SHP77 treated with DMSO at 0.1 percent for 48 hours (cell line): Measurements from ENCODE around the gene NINL.
A peak's percentile ranks its signal among the peaks of the same experiment; 100 is the strongest.
"Not testable (repeated sequence)": the region's sequence is repeated elsewhere in the genome, so short reads cannot be mapped to it uniquely, and the experiment has no call there.

ENCODE experiments used
- DNase-seq: peaks from one replicate; lab custom pipeline; 2025; lab: John Stamatoyannopoulos, UW

NINL gene

GRCh38 chr20:25592135-25592852 lies 7.0 kb upstream of the NINL start:
- DNase-seq = no peak

DNA sequence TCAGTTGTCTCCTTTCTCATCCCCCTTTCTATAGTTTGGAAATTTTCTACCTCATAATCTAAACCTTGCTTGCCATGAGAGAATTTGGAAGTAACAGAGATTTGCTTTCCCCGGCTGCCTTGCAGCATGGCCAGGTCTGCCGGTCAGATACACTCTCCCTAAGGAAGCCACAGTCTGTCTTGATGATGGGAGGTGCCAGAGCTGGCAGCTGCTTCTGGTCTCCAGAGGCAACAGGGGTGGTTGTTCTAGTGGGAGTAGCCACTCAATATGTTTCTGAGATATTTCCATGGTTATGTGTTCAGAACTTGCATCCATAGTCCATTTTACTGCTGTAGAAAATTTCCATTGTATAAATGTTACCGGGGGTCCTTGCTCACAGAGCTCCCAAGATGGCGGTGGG lies 5.4 kb upstream of the NINL start:
- not testable (repeated sequence) for DNase-seq

GRCh38 chr20:25588491-25588890 lies 3.2 kb upstream of the NINL start:
- no peak for DNase-seq

- DNase-seq = no peak
These were observed 2.2 kb upstream of the NINL start for GRCh38 chr20:25587536-25587935.

- no peak for DNase-seq
These were observed 1.5 kb upstream of the NINL start for GRCh38 chr20:25586877-25587276.

DNA sequence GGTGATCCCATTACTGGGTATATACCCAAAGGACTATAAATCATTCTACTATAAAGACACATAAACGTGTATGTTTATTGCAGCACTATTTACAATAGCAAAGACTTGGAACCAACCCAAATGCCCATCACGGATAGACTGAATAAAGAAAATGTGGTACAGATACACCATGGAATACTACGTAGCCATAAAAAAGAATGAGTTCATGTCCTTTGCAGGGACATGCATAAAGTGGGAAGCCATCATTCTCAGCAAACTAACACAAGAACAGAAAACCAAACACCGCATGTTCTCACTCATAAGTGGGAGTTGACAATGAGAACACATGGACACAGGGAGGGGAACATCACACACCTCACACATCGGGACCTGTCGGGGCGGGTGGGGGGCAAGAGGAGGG lies 1.7 kb downstream of the NINL start:
- DNase-seq = not testable (repeated sequence)

DNA sequence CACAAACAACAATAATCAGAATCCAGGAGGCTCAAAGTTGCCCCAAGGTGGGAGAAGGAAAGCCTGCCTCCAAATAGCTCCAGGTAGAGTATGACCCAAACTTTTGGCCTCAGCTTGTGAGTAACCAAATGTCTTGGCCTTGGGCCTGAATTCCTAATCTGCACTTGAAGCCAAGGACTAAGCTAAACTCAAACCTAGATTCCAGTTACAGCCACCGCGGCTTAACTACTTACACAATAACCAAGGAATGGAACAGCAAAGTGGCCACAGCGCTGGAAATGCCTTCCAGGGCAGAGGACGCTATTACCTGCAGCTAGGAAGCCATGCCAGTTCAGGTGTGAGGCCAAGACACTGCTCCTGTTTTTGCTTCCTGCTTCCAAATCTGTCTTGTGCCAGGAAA lies 4.6 kb downstream of the NINL start:
- no peak for DNase-seq

DNA sequence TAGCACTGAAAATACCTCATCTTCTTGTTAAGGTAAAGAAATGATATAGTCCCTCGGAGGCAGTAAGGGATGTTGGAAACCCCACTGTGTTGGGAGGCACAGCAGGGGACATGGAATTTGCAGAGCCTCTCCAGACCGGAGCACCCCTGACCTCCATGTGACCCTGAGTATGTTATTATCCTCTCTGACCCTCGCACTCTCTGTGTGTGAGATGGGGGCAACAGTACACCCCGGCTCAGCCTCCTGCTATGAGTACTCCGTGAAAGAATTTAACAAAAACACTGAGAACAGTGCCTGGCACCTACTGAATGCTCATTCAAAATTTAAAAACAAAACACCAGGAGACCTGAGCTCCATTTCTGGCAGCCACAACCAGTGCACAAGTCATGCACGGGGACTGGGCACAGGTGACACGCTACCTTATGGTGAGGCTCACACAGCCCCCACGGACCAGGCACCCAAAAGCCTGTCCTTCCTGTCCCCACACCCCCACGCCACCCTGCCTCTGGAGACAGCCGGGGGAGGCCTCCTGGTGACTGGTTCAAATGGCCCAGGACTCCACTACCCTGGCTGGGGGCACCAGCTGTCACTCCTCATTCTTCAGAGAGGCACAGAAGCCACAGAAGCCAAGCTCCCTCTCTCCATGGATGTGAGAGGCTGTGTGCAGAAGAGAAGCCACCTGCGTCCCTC lies 6.1 kb downstream of the NINL start:
- DNase-seq = no peak

GRCh38 chr20:25576783-25577530 lies 8.4 kb downstream of the NINL start:
- no peak for DNase-seq

DNA sequence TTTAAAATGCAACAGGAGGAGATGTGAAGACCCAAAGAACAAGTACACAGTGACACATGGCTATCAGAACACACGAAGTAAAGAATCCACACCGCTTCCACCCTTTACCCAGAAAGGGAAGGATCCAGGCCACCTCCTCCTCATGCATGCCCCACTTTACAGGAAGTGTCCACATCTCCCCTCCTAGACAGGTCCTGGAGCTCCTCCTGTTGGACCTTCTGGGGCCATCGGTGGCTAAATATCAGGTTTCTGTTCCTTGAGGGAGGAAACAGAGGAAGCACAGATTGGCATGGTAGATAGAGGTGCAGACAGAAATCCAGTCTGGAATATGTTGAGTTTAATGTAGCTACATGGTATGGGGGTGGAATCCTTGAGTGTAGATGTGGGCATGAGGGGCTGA lies 10.9 kb downstream of the NINL start:
- no peak for DNase-seq

DNA sequence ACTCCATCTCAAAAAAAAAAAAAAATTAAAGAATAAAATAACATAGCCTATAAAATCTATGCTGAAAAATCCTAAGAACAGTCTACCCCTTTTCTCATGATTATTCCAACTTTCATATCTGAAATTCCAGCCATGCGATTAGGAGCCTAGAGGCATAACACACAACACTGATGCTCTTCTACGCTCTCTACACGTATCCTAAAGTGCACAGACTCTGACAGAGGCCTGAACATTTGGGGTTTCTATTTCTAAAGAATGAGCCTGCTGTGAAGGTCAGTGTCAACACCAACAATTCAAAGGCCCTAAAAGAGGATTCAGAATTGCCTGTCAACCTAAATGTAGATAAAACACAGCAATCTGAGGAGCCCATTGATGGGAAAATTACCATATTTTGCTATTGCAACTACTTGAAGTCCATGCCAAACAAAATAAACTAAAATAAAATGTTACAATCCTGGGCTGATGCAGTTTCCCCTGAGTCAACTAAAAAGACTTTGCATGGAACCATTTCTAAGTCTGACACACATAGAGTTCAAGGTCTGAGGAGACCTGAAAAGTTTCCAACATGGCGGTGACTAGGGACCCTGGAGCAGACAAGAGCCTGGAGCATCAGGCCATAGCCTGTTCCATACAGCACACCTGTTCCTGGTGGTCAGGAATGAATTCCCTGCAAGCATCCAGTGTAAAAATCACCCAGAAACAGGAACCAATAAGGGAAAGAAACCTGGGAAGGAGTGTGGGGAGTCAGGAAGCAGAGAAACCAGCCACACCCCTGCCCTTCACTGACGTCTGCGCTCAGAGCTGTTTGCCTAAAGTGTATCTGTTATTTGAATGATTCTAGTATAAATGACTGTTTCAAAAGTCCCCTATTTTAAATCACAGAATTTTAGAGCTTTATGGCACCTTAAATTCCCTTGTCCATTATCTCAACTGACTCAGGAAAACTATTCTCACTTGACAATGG lies 11.8 kb downstream of the NINL start:
- no peak for DNase-seq

GRCh38 chr20:25571817-25572216 lies 13.5 kb downstream of the NINL start:
- peak; percentile 11 for DNase-seq

DNA sequence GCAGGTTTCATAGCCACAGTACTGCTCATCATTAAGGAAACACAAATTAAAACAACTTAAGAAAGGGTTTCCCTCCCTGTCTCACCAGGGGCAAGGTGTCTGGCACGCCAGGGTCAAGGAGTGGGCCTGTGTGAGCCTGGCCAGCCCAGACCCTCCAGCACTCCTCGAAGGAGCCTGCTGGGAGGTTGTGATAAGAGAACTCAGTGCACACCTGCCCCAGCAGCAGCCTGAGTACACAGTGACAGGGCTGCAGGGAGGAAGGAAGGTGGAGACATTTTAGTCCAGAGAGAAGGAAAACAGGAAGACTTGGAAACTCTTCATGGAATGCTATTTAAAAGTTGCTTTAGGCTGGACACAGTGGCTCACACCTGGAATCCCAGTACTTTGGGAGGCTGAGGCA lies 14.1 kb downstream of the NINL start:
- DNase-seq = no peak

GRCh38 chr20:25570148-25570530 lies 15.2 kb downstream of the NINL start:
- DNase-seq = no peak

DNA sequence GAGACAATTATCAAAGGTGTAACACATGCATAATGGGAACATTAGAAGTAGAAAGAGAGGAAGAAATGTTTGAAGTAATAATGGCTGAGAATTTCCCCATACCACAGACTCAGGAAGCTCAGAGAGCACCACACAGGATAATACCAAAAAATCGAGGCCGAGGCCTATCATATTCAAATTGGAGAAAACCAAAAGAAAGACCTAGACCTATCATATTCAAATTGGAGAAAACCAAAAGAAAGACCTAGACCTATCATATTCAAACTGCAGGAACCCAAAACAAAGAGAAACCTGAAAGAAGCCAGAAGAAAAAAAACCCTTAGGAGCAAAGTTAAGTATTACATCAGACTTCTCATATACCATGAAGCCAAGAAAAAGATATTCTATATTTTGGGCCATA lies 18.0 kb downstream of the NINL start:
- DNase-seq = no peak

DNA sequence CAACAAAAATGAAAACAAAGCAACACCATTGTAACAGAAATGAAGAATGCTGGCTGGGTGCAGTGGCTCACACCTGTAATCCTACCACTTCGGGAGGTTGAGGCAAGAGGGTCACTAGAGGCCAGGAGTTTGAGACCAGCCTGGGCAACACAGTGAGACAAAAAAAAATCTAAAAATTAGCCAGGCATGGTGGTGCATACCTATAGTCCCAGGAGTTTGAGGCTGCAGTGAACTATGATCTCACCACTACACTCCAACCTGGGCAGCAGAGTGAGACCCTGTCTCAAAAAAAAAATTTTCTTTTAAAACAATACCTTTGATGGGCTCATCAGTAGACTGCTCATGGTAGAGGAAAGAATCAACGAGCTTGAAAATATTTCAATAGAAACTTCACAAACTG lies 18.5 kb downstream of the NINL start:
- no peak for DNase-seq

GRCh38 chr20:25565578-25566157 lies 19.7 kb downstream of the NINL start:
- DNase-seq = no peak

- DNase-seq = no peak
These were observed 21.5 kb downstream of the NINL start for GRCh38 chr20:25563876-25564275.

- no peak for DNase-seq
These were observed 22.0 kb downstream of the NINL start for GRCh38 chr20:25563362-25563761.

DNA sequence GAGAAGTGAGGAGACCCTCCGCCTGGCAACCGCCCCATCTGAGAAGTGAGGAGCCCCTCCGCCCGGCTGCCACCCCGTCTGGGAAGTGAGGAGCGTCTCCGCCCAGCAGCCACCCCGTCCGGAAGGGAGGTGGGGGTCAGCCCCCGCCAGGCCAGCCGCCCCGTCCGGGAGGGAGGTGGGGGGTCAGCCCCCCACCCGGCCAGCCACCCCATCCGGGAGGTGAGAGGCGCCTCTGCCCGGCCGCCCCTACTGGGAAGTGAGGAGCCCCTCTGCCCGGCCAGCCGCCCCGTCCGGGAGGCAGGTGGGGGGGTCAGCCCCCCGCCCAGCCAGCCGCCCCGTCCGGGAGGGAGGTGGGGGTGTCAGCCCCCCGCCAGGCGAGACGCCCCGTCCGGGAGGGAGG lies 23.6 kb downstream of the NINL start:
- DNase-seq = not testable (repeated sequence)

GRCh38 chr20:25553819-25554296 lies 31.5 kb downstream of the NINL start:
- DNase-seq = peak; percentile 30
